ENCODE measurements around the gene PROK2.

PROK2 gene

GRCh38 chr3:71801986-71802385 lies 17.0 kb upstream of the PROK2 start:
- no peak overlapping the region for H3K4me3 ChIP-seq (ENCODE audit: low read length, poor library complexity, severe bottlenecking)
- H4K20me1 ChIP-seq (ENCODE audit: insufficient read depth, low read length, poor library complexity, severe bottlenecking) = no peaks in the 10 kb centered on the region
- no peaks in the 10 kb centered on the region for H3K79me2 ChIP-seq (ENCODE audit: insufficient read depth, low read length)
- H3K9me3 ChIP-seq (ENCODE audit: insufficient read depth, low read depth, low read length) = no peaks in the 10 kb centered on the region
- H3K4me2 ChIP-seq (ENCODE audit: low read depth, low read length, poor library complexity, severe bottlenecking) = no peak overlapping the region
- H3K27me3 ChIP-seq (ENCODE audit: insufficient read depth, low read length, poor library complexity, severe bottlenecking) = peaks cover 30% of the 10 kb centered on the region
- H3K36me3 ChIP-seq (ENCODE audit: insufficient read depth, low read length) = no peaks in the 10 kb centered on the region
- H3K9me2 ChIP-seq (replicated peaks; ENCODE audit: low read depth, low read length) = no peaks in the 10 kb centered on the region
- TF ChIP-seq EZH2phosphoT487 (IDR thresholded peaks at IDR 0.05; ENCODE audit: borderline replicate concordance) (no peak), CTCF (conservative IDR thresholded peaks at IDR 0.05; ENCODE audit: low read length) (no peak)
- H3K9ac ChIP-seq (ENCODE audit: low read depth, low read length, poor library complexity, severe bottlenecking) = no peak overlapping the region
- H3F3A ChIP-seq (ENCODE audit: low read depth) = no peaks in the 10 kb centered on the region
- no peaks in the 10 kb centered on the region for H3K4me1 ChIP-seq (ENCODE audit: insufficient read depth, low read length, poor library complexity, severe bottlenecking)
- no peak overlapping the region for H2AFZ ChIP-seq (ENCODE audit: low read length)

GRCh38 chr3:71800023-71800422 lies 15.1 kb upstream of the PROK2 start:
- no peaks in the 10 kb centered on the region for H3K4me1 ChIP-seq (ENCODE audit: insufficient read depth, low read length, poor library complexity, severe bottlenecking)

GRCh38 chr3:71797455-71797854 lies 12.5 kb upstream of the PROK2 start:
- peaks cover 63% of the 10 kb centered on the region for H3K27me3 ChIP-seq (ENCODE audit: insufficient read depth, low read length, poor library complexity, severe bottlenecking)
- no peaks in the 10 kb centered on the region for H4K20me1 ChIP-seq (ENCODE audit: insufficient read depth, low read length, poor library complexity, severe bottlenecking)
- H3K9me2 ChIP-seq (replicated peaks; ENCODE audit: low read depth, low read length) = no peaks in the 10 kb centered on the region
- H3F3A ChIP-seq (ENCODE audit: low read depth) = no peaks in the 10 kb centered on the region
- no peak overlapping the region for H3K9ac ChIP-seq (ENCODE audit: low read depth, low read length, poor library complexity, severe bottlenecking)
- no peaks in the 10 kb centered on the region for H3K79me2 ChIP-seq (ENCODE audit: insufficient read depth, low read length)
- H3K9me3 ChIP-seq (ENCODE audit: insufficient read depth, low read depth, low read length) = no peaks in the 10 kb centered on the region
- H2AFZ ChIP-seq (ENCODE audit: low read length) = no peak overlapping the region
- no peaks in the 10 kb centered on the region for H3K36me3 ChIP-seq (ENCODE audit: insufficient read depth, low read length)
- TF ChIP-seq EZH2phosphoT487 (IDR thresholded peaks at IDR 0.05; ENCODE audit: borderline replicate concordance) (no peak), CTCF (conservative IDR thresholded peaks at IDR 0.05; ENCODE audit: low read length) (no peak)
- H3K4me3 ChIP-seq (ENCODE audit: low read length, poor library complexity, severe bottlenecking) = no peak overlapping the region
- no peaks in the 10 kb centered on the region for H3K4me1 ChIP-seq (ENCODE audit: insufficient read depth, low read length, poor library complexity, severe bottlenecking)
- H3K4me2 ChIP-seq (ENCODE audit: low read depth, low read length, poor library complexity, severe bottlenecking) = no peak overlapping the region

More at GRCh38 chr3:71800023-71800422, 15.1 kb upstream of the PROK2 start:
- no peak overlapping the region for H3K4me2 ChIP-seq (ENCODE audit: low read depth, low read length, poor library complexity, severe bottlenecking)
- no peaks in the 10 kb centered on the region for H4K20me1 ChIP-seq (ENCODE audit: insufficient read depth, low read length, poor library complexity, severe bottlenecking)
- no peaks in the 10 kb centered on the region for H3K9me3 ChIP-seq (ENCODE audit: insufficient read depth, low read depth, low read length)
- H2AFZ ChIP-seq (ENCODE audit: low read length) = no peak overlapping the region
- H3F3A ChIP-seq (ENCODE audit: low read depth) = no peaks in the 10 kb centered on the region
- TF ChIP-seq EZH2phosphoT487 (IDR thresholded peaks at IDR 0.05; ENCODE audit: borderline replicate concordance) = no peak
- no peaks in the 10 kb centered on the region for H3K36me3 ChIP-seq (ENCODE audit: insufficient read depth, low read length)
- H3K4me3 ChIP-seq (ENCODE audit: low read length, poor library complexity, severe bottlenecking) = no peak overlapping the region
- H3K9ac ChIP-seq (ENCODE audit: low read depth, low read length, poor library complexity, severe bottlenecking) = no peak overlapping the region
- no peaks in the 10 kb centered on the region for H3K9me2 ChIP-seq (replicated peaks; ENCODE audit: low read depth, low read length)
- H3K27me3 ChIP-seq (ENCODE audit: insufficient read depth, low read length, poor library complexity, severe bottlenecking) = peaks cover 47% of the 10 kb centered on the region
- no peaks in the 10 kb centered on the region for H3K79me2 ChIP-seq (ENCODE audit: insufficient read depth, low read length)

- H3F3A ChIP-seq (ENCODE audit: low read depth) = no peaks in the 10 kb centered on the region
- no peaks in the 10 kb centered on the region for H3K4me1 ChIP-seq (ENCODE audit: insufficient read depth, low read length, poor library complexity, severe bottlenecking)
- peaks cover 68% of the 10 kb centered on the region for H3K27me3 ChIP-seq (ENCODE audit: insufficient read depth, low read length, poor library complexity, severe bottlenecking)
- TF ChIP-seq EZH2phosphoT487 (IDR thresholded peaks at IDR 0.05; ENCODE audit: borderline replicate concordance) = no peak
- no peak overlapping the region for H2AFZ ChIP-seq (ENCODE audit: low read length)
- H3K4me2 ChIP-seq (ENCODE audit: low read depth, low read length, poor library complexity, severe bottlenecking) = no peak overlapping the region
- H3K4me3 ChIP-seq (ENCODE audit: low read length, poor library complexity, severe bottlenecking) = no peak overlapping the region
- H3K9me2 ChIP-seq (replicated peaks; ENCODE audit: low read depth, low read length) = no peaks in the 10 kb centered on the region
- H4K20me1 ChIP-seq (ENCODE audit: insufficient read depth, low read length, poor library complexity, severe bottlenecking) = no peaks in the 10 kb centered on the region
- H3K36me3 ChIP-seq (ENCODE audit: insufficient read depth, low read length) = no peaks in the 10 kb centered on the region
- H3K79me2 ChIP-seq (ENCODE audit: insufficient read depth, low read length) = no peaks in the 10 kb centered on the region
- H3K9me3 ChIP-seq (ENCODE audit: insufficient read depth, low read depth, low read length) = no peaks in the 10 kb centered on the region
- H3K9ac ChIP-seq (ENCODE audit: low read depth, low read length, poor library complexity, severe bottlenecking) = no peak overlapping the region
Observed at GRCh38 chr3:71796290-71796689, 11.3 kb upstream of the PROK2 start.
